ENCODE measurements around the gene TMPRSS6.

DNA sequence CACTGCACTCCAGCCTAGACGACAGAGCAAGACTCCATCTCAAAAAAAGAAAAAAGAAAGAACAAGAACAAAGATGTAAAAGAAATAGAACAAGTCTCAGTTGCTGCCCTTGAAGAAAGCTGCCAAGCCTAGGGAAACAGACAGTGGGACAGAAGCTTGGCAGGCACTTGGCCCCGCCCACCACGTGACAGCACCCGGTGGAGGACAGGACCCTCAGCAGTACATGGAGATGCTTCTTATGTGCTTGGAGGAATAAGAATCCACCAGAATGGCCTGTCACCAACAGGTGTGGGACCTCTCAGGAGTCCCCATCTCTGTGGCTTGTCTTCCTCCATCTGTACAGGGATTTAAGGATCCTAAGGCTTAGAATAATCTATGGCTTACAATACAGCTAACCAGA is 7.6 kb upstream of the TMPRSS6 start:
- TF ChIP-seq, protein P1, sequence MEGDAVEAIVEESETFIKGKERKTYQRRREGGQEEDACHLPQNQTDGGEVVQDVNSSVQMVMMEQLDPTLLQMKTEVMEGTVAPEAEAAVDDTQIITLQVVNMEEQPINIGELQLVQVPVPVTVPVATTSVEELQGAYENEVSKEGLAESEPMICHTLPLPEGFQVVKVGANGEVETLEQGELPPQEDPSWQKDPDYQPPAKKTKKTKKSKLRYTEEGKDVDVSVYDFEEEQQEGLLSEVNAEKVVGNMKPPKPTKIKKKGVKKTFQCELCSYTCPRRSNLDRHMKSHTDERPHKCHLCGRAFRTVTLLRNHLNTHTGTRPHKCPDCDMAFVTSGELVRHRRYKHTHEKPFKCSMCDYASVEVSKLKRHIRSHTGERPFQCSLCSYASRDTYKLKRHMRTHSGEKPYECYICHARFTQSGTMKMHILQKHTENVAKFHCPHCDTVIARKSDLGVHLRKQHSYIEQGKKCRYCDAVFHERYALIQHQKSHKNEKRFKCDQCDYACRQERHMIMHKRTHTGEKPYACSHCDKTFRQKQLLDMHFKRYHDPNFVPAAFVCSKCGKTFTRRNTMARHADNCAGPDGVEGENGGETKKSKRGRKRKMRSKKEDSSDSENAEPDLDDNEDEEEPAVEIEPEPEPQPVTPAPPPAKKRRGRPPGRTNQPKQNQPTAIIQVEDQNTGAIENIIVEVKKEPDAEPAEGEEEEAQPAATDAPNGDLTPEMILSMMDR (IDR thresholded peaks at IDR 0.05) = no peak
- TF ChIP-seq POLR2A (IDR thresholded peaks at IDR 0.05) = no peak
